ENCODE data around the gene ANAPC4.

Gene ANAPC4

GRCh38 chr4:25379591-25379990 lies 2.5 kb downstream of the ANAPC4 start:
- Histone ChIP-seq H3K4me1 (ENCODE audit: insufficient read depth, low read length) (peaks cover 19% of the 10 kb centered on the region; the same call in 1 of the 2 replicates), H3K9me3 (ENCODE audit: insufficient read depth, low read depth, low read length) (no peaks in the 10 kb centered on the region), H3K9ac (ENCODE audit: low read depth, low read length) (no peak overlapping the region), H3K27me3 (ENCODE audit: insufficient read depth, low read length) (no peaks in the 10 kb centered on the region), H3K4me3 (ENCODE audit: low read length) (no peak overlapping the region), H3K27ac (ENCODE audit: low read length) (no peak overlapping the region), H3K36me3 (ENCODE audit: insufficient read depth, low read depth, low read length) (peaks cover 41% of the 10 kb centered on the region)

- Histone ChIP-seq H3K9ac (ENCODE audit: low read depth, low read length) (no peak overlapping the region), H3K4me3 (ENCODE audit: low read length) (no peak overlapping the region), H3K27ac (ENCODE audit: low read length) (no peak overlapping the region), H3K36me3 (ENCODE audit: insufficient read depth, low read depth, low read length) (peaks cover 76% of the 10 kb centered on the region), H3K27me3 (ENCODE audit: insufficient read depth, low read length) (no peaks in the 10 kb centered on the region), H3K4me1 (ENCODE audit: insufficient read depth, low read length) (0 out of 2 replicates have a peak, but pooled peaks cover 2% of the 10 kb centered on the region), H3K9me3 (ENCODE audit: insufficient read depth, low read depth, low read length) (no peaks in the 10 kb centered on the region)
These were observed 6.6 kb downstream of the ANAPC4 start for GRCh38 chr4:25383647-25384046.

GRCh38 chr4:25386926-25387325 lies 9.9 kb downstream of the ANAPC4 start:
- Histone ChIP-seq H3K36me3 (ENCODE audit: insufficient read depth, low read depth, low read length) (peaks cover 88% of the 10 kb centered on the region), H3K4me3 (ENCODE audit: low read length) (no peak overlapping the region), H3K27ac (ENCODE audit: low read length) (no peak overlapping the region), H3K9me3 (ENCODE audit: insufficient read depth, low read depth, low read length) (no peaks in the 10 kb centered on the region), H3K9ac (ENCODE audit: low read depth, low read length) (no peak overlapping the region), H3K27me3 (ENCODE audit: insufficient read depth, low read length) (no peaks in the 10 kb centered on the region), H3K4me1 (ENCODE audit: insufficient read depth, low read length) (no peaks in the 10 kb centered on the region)

- Histone ChIP-seq H3K4me3 (ENCODE audit: low read length) (no peak overlapping the region), H3K9me3 (ENCODE audit: insufficient read depth, low read depth, low read length) (no peaks in the 10 kb centered on the region), H3K27me3 (ENCODE audit: insufficient read depth, low read length) (no peaks in the 10 kb centered on the region), H3K36me3 (ENCODE audit: insufficient read depth, low read depth, low read length) (peaks cover 97% of the 10 kb centered on the region), H3K27ac (ENCODE audit: low read length) (no peak overlapping the region), H3K4me1 (ENCODE audit: insufficient read depth, low read length) (no peaks in the 10 kb centered on the region), H3K9ac (ENCODE audit: low read depth, low read length) (no peak overlapping the region)
These were observed 20.2 kb downstream of the ANAPC4 start for GRCh38 chr4:25397305-25397704.

- no peak overlapping the region for H3K27ac ChIP-seq (ENCODE audit: low read length)
- H3K9me3 ChIP-seq (ENCODE audit: insufficient read depth, low read depth, low read length), result no peaks in the 10 kb centered on the region
- H3K4me3 ChIP-seq (ENCODE audit: low read length), result no peak overlapping the region
- no peaks in the 10 kb centered on the region for H3K4me1 ChIP-seq (ENCODE audit: insufficient read depth, low read length)
- no peaks in the 10 kb centered on the region for H3K27me3 ChIP-seq (ENCODE audit: insufficient read depth, low read length)
- H3K36me3 ChIP-seq (ENCODE audit: insufficient read depth, low read depth, low read length), result peaks cover 96% of the 10 kb centered on the region
- H3K9ac ChIP-seq (ENCODE audit: low read depth, low read length), result no peak overlapping the region
These were observed 22.4 kb downstream of the ANAPC4 start for GRCh38 chr4:25399510-25399909.

- Histone ChIP-seq H3K27ac (ENCODE audit: low read length) (no peak overlapping the region), H3K9me3 (ENCODE audit: insufficient read depth, low read depth, low read length) (no peaks in the 10 kb centered on the region), H3K9ac (ENCODE audit: low read depth, low read length) (no peak overlapping the region; the same call in 1 of the 2 replicates), H3K36me3 (ENCODE audit: insufficient read depth, low read depth, low read length) (peaks cover 94% of the 10 kb centered on the region), H3K4me1 (ENCODE audit: insufficient read depth, low read length) (no peaks in the 10 kb centered on the region), H3K4me3 (ENCODE audit: low read length) (no peak overlapping the region), H3K27me3 (ENCODE audit: insufficient read depth, low read length) (no peaks in the 10 kb centered on the region)
These were observed 24.0 kb downstream of the ANAPC4 start for GRCh38 chr4:25401066-25401465.

- Histone ChIP-seq H3K36me3 (ENCODE audit: insufficient read depth, low read depth, low read length) (peaks cover 94% of the 10 kb centered on the region), H3K4me1 (ENCODE audit: insufficient read depth, low read length) (no peaks in the 10 kb centered on the region), H3K9ac (ENCODE audit: low read depth, low read length) (no peak overlapping the region)
These were observed 25.5 kb downstream of the ANAPC4 start for GRCh38 chr4:25402521-25402920.

GRCh38 chr4:25403699-25404098 lies 26.6 kb downstream of the ANAPC4 start:
- Histone ChIP-seq H3K4me1 (ENCODE audit: insufficient read depth, low read length) (no peaks in the 10 kb centered on the region), H3K36me3 (ENCODE audit: insufficient read depth, low read depth, low read length) (peaks cover 94% of the 10 kb centered on the region), H3K4me3 (ENCODE audit: low read length) (no peak overlapping the region), H3K9me3 (ENCODE audit: insufficient read depth, low read depth, low read length) (no peaks in the 10 kb centered on the region), H3K27ac (ENCODE audit: low read length) (no peak overlapping the region), H3K27me3 (ENCODE audit: insufficient read depth, low read length) (no peaks in the 10 kb centered on the region), H3K9ac (ENCODE audit: low read depth, low read length) (no peak overlapping the region)

More at GRCh38 chr4:25402521-25402920, 25.5 kb downstream of the ANAPC4 start:
- H3K27me3 ChIP-seq (ENCODE audit: insufficient read depth, low read length), result no peaks in the 10 kb centered on the region
- no peak overlapping the region for H3K4me3 ChIP-seq (ENCODE audit: low read length)
- H3K27ac ChIP-seq (ENCODE audit: low read length), result no peak overlapping the region
- no peaks in the 10 kb centered on the region for H3K9me3 ChIP-seq (ENCODE audit: insufficient read depth, low read depth, low read length)

GRCh38 chr4:25405453-25405852 lies 28.4 kb downstream of the ANAPC4 start:
- Histone ChIP-seq H3K36me3 (ENCODE audit: insufficient read depth, low read depth, low read length) (peaks cover 94% of the 10 kb centered on the region), H3K4me1 (ENCODE audit: insufficient read depth, low read length) (no peaks in the 10 kb centered on the region), H3K9ac (ENCODE audit: low read depth, low read length) (no peak overlapping the region), H3K9me3 (ENCODE audit: insufficient read depth, low read depth, low read length) (no peaks in the 10 kb centered on the region), H3K4me3 (ENCODE audit: low read length) (no peak overlapping the region), H3K27ac (ENCODE audit: low read length) (no peak overlapping the region), H3K27me3 (ENCODE audit: insufficient read depth, low read length) (no peaks in the 10 kb centered on the region)

GRCh38 chr4:25406081-25406692 lies 29.1 kb downstream of the ANAPC4 start:
- Histone ChIP-seq H3K4me3 (ENCODE audit: low read length) (no peak overlapping the region), H3K27ac (ENCODE audit: low read length) (no peak overlapping the region), H3K36me3 (ENCODE audit: insufficient read depth, low read depth, low read length) (peaks cover 96% of the 10 kb centered on the region)

GRCh38 chr4:25410820-25411529 lies 33.9 kb downstream of the ANAPC4 start:
- Histone ChIP-seq H3K9ac (ENCODE audit: low read depth, low read length) (no peak overlapping the region), H3K36me3 (ENCODE audit: insufficient read depth, low read depth, low read length) (peaks cover 99% of the 10 kb centered on the region), H3K4me1 (ENCODE audit: insufficient read depth, low read length) (no peaks in the 10 kb centered on the region), H3K27me3 (ENCODE audit: insufficient read depth, low read length) (no peaks in the 10 kb centered on the region), H3K4me3 (ENCODE audit: low read length) (no peak overlapping the region), H3K27ac (ENCODE audit: low read length) (no peak overlapping the region), H3K9me3 (ENCODE audit: insufficient read depth, low read depth, low read length) (no peaks in the 10 kb centered on the region)

More at GRCh38 chr4:25406081-25406692, 29.1 kb downstream of the ANAPC4 start:
- Histone ChIP-seq H3K27me3 (ENCODE audit: insufficient read depth, low read length) (no peaks in the 10 kb centered on the region), H3K9me3 (ENCODE audit: insufficient read depth, low read depth, low read length) (no peaks in the 10 kb centered on the region), H3K4me1 (ENCODE audit: insufficient read depth, low read length) (no peaks in the 10 kb centered on the region), H3K9ac (ENCODE audit: low read depth, low read length) (no peak overlapping the region)

- Histone ChIP-seq H3K9ac (ENCODE audit: low read depth, low read length) (no peak overlapping the region), H3K27me3 (ENCODE audit: insufficient read depth, low read length) (no peaks in the 10 kb centered on the region), H3K36me3 (ENCODE audit: insufficient read depth, low read depth, low read length) (peaks cover 100% of the 10 kb centered on the region), H3K4me3 (ENCODE audit: low read length) (no peak overlapping the region), H3K27ac (ENCODE audit: low read length) (no peak overlapping the region), H3K9me3 (ENCODE audit: insufficient read depth, low read depth, low read length) (no peaks in the 10 kb centered on the region), H3K4me1 (ENCODE audit: insufficient read depth, low read length) (no peaks in the 10 kb centered on the region)
These were observed 36.2 kb downstream of the ANAPC4 start for GRCh38 chr4:25413261-25413660.
